Cardiac muscle cell (in vitro differentiated cells and primary cell): Measurements from ENCODE around the gene SLC51B. TPM values are rescaled to one million over a fixed set of nuclear protein-coding genes. Genes with fewer than 3 reads are reported as not detected.

ENCODE experiments used
- DNase-seq, 2 donors: peaks; one replicate each; pipeline versions ENCODE4 v3.0.0 to v3.0.0-alpha.2; 2010 to 2017; ENCODE audit warnings: low read depth in 1 of 2, low spot score in 1 of 2
- H3K27ac ChIP-seq: fragments of 200-600 bp; sonication (generic); 2 replicates; pipeline ENCODE4 v1.5.1; 2016
- H3K27me3 ChIP-seq: fragments of 200-600 bp; sonication (generic); 2 replicates; pipeline ENCODE4 v1.6.0; 2016; ENCODE audit warnings: control low read depth
- H3K36me3 ChIP-seq: fragments of 200-600 bp; sonication (generic); 2 replicates; pipeline ENCODE4 v1.5.1; 2016; ENCODE audit warnings: control low read depth
- H3K4me1 ChIP-seq: fragments of 200-600 bp; sonication (generic); 2 replicates; pipeline ENCODE4 v1.8.1; 2017; ENCODE audit warnings: low read depth, mild to moderate bottlenecking, mixed run types
- H3K4me3 ChIP-seq: fragments of 200-600 bp; sonication (generic); 2 replicates; pipeline ENCODE4 v1.5.1; 2016; ENCODE audit warnings: mild to moderate bottlenecking
- H3K9me3 ChIP-seq: fragments of 200-600 bp; sonication (generic); 2 replicates; pipeline ENCODE4 v1.5.1; 2017; ENCODE audit warnings: low read depth, mild to moderate bottlenecking, control low read depth
- polyA plus RNA-seq: library from polyadenylated mRNA; unstranded; fragments of >200 nt; fragmentation: Nextera tagmentation; extraction: Ambion mirVana; gene quantifications from 2 replicates; pipeline ENCODE4 v1.2.1, GENCODE V29; 2016
- total RNA-seq: library from RNA; depleted of rRNA; stranded (reverse); fragments of >200 nt; gene quantifications from 2 replicates; pipeline ENCODE4 v1.2.3, GENCODE V29; 2016
- TF ChIP-seq, protein P1 (sequence below): IDR thresholded peaks from 2 replicates; pipeline ENCODE4 v1.5.1; 2012; ENCODE audit warnings: low read depth, mild to moderate bottlenecking, low read length

The SLC51B gene
- total RNA-seq (not detected in 2 replicates), polyA plus RNA-seq (not detected in 2 replicates)

DNA sequence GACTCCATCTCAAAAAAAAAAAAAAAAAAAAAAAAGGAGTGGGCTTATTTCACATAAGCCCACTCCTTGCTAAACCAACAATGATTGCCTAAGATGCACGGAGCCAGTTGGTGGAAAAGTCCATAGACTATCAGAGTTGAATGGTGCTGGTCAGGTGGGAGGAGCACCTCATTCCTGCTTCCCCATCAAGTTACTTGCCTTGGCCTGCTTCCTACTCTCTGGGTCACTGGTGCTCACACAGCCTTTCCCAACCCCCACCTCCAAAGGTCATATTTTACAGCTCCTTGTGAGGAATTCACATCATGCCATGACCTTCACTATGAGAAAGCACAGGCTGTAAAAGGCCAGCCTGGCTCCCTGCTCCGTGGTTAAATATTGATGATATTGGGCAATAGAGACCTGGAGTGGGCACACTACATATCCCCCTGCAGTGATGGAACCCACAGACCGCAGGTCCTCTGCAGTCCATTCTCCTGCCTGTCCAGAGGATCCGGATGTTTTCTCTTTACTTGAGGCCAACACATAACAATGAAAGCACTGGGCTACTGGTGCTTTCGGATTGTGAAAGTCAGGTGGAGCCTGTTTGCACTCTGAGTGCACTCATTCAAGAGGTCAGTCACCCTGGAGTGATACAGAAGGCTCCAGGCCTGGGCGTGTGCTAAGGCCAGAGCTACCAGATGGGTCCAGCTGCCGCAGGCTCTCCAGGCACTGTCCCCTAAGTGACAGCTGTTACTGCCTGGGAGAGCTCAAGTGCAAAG, at the start of gene SLC51B:
Gene SLC51B, plus strand, starts transcription at position 664 of the 758 bp plus-strand sequence. CDS start 4,618 bp downstream, outside the sequence.
- Histone ChIP-seq H3K4me3 (no peak within 1 kb of the TSS), H3K9me3 (no peaks in the 10 kb centered on the region), H3K27me3 (no peaks in the 10 kb centered on the region), H3K36me3 (no peaks in the 10 kb centered on the region), H3K27ac (peak within 1 kb of the TSS; percentile 1), H3K4me1 (peaks cover 7% of the 10 kb centered on the region)
- peak in 1 of 2 donors; percentile 56 for DNase-seq
- TF ChIP-seq, protein P1, sequence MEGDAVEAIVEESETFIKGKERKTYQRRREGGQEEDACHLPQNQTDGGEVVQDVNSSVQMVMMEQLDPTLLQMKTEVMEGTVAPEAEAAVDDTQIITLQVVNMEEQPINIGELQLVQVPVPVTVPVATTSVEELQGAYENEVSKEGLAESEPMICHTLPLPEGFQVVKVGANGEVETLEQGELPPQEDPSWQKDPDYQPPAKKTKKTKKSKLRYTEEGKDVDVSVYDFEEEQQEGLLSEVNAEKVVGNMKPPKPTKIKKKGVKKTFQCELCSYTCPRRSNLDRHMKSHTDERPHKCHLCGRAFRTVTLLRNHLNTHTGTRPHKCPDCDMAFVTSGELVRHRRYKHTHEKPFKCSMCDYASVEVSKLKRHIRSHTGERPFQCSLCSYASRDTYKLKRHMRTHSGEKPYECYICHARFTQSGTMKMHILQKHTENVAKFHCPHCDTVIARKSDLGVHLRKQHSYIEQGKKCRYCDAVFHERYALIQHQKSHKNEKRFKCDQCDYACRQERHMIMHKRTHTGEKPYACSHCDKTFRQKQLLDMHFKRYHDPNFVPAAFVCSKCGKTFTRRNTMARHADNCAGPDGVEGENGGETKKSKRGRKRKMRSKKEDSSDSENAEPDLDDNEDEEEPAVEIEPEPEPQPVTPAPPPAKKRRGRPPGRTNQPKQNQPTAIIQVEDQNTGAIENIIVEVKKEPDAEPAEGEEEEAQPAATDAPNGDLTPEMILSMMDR, result no peak

DNA sequence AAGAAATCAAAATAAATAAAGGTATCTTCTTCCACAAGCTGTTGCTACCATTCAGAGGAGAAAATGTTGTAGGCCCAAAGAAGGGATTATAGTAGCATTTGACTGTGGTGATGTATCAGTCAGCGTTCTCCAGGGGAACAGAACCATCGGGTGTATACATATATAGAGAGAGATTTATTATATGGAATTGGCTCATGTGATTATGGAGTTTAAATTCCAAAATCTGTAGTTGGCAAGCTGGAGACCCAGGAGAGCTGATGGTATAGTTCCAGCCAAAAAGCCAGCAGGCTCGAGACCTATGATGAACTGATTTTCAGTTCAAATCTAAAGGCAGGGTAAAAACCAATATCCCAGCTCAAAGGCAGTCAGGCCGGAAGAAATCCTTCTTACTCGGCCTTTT, 48.1 kb upstream of the SLC51B start:
- H3K4me1 ChIP-seq, result no peaks in the 10 kb centered on the region
- H3K36me3 ChIP-seq, result peaks cover 3% of the 10 kb centered on the region
- TF ChIP-seq, protein P1, result no peak
- H3K27ac ChIP-seq, result no peak overlapping the region
- H3K9me3 ChIP-seq, result no peaks in the 10 kb centered on the region
- no peak for DNase-seq
- H3K27me3 ChIP-seq, result no peaks in the 10 kb centered on the region
- no peak overlapping the region for H3K4me3 ChIP-seq

DNA sequence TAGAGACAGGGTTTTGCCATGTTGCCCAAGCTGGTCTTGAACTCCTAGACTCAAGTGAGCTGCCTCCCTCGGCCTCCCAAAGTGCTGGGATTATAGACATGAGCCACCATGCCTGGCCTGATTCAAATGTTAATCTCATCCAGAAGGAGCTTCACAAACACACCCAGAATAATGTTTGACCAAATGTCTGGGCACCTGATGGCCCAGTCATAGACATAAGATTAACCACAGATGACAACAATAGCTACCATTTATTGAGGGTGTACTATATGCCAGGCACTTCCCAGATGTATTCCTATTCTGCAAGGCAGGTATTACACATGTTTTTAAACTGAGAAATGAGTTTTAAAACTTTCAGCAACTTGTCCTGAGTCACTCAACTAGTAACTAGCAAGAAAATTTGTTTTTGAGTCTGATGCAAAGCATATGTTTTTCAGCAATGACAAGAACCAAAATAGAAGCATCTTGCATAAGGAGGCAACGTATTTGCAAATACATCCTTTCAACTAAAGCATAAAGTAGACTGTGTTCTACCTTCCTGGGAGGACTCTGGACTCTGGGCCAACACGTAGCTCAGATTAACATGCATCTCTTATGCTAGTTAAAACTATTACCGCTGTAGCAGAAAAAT, 47.3 kb upstream of the SLC51B start:
- Histone ChIP-seq H3K4me3 (no peak overlapping the region), H3K36me3 (peaks cover 3% of the 10 kb centered on the region), H3K27ac (no peak overlapping the region), H3K4me1 (no peaks in the 10 kb centered on the region), H3K9me3 (no peaks in the 10 kb centered on the region), H3K27me3 (no peaks in the 10 kb centered on the region)
- TF ChIP-seq, protein P1, result no peak
- no peak for DNase-seq

DNA sequence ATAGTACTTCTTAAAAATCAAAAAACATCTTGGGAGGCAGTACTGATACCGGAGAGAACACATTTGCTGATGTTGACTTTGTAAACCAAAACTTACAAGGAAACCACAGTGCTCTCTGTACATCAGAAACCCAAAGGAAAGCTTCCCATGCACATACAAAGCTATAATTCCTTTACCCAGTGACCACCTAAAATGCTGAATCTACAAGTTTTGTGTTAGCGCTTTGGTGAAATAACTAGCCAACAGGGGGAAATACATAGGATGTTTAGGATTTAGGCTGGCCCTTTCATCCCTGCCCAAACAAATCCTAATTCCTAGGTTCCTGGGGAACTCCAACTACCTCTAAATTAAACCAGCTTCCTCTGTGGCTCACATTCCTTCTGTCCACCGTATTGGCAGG, 40.2 kb upstream of the SLC51B start:
- Histone ChIP-seq H3K4me1 (no peaks in the 10 kb centered on the region), H3K9me3 (no peaks in the 10 kb centered on the region), H3K4me3 (no peak overlapping the region), H3K36me3 (peaks cover 6% of the 10 kb centered on the region), H3K27me3 (no peaks in the 10 kb centered on the region), H3K27ac (no peak overlapping the region)
- TF ChIP-seq, protein P1, result no peak
- no peak for DNase-seq

DNA sequence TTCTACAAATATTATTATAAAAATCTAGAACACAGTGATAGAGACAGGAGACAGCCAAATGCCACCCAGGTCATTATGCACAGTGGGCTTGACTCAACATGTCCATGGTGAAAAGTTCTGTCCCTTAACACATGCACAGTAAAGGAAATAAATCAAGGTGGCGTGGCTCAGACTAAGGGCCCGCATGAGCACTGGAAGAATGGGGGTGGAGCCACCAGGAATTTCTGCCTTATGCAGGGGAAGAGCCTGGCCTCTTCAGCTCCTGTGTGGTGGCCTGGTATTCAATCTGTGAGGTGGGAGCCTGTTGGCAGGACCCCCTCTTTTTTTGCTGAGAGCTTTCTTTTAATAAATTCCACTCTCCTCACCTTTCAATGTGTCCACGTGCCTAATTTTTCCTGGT, 38.3 kb upstream of the SLC51B start:
- no peaks in the 10 kb centered on the region for H3K27me3 ChIP-seq
- no peaks in the 10 kb centered on the region for H3K9me3 ChIP-seq
- no peaks in the 10 kb centered on the region for H3K4me1 ChIP-seq
- H3K27ac ChIP-seq, result no peak overlapping the region
- peaks cover 8% of the 10 kb centered on the region for H3K36me3 ChIP-seq
- TF ChIP-seq, protein P1, result no peak
- H3K4me3 ChIP-seq, result no peak overlapping the region
- DNase-seq, result no peak
